Measurements from ENCODE around the gene APCDD1L.
"Not testable (repeated sequence)": the region's sequence is repeated elsewhere in the genome, so short reads cannot be mapped to it uniquely, and the experiment has no call there.

APCDD1L gene

GRCh38 chr20:58414786-58415185 is 100.4 kb downstream of the APCDD1L start:
- DNase-seq (ENCODE audit: low spot score), result not testable (repeated sequence)

DNA sequence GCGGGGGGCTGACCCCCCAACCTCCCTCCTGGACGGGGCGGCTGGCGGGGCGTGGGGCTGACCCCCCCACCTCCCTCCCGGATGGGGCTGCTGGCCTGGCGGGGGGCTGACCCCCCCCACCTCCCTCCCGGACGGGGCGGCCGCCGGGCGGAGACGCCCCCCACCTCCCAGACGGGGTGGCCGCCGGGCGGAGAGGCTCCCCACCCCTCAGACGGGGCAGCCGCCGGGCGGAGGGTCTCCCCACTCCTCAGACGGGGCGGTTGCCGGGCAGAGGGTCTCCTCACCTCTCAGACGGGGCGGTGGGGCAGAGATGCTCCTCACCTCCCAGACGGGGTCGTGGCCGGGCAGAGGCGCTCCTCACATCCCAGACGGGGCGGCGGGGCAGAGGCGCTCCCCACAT is 101.0 kb downstream of the APCDD1L start:
- not testable (repeated sequence) for DNase-seq (ENCODE audit: low spot score)

All from NAMALWA (cell line).